ENCODE measurements around the gene CALB2.

Gene CALB2

GRCh38 chr16:71387045-71387871 is 28.7 kb downstream of the CALB2 start:
- no peak for DNase-seq (ENCODE audit: low spot score)

GRCh38 chr16:71389330-71389729 is 30.8 kb downstream of the CALB2 start:
- DNase-seq (ENCODE audit: low spot score), result no peak

DNA sequence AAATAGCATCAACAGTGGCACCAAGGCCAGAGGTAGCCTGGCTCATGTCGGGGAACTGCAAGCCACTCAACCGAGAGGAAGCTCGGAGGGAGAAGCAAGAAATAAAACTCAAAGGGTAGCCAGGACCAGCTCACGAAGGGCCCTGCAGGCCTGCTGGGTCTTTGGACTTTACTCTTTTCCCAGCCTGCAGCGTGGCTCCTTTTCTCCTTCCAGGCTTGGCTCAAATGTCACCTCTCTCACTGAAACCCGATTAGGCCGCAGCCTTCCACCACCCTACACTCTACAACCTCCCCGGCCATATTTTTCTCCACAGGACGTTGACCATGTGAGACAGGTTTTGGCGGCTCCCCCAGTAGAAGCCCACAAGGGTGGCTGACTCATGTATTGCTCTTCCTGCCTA is 38.1 kb downstream of the CALB2 start:
- no peak for DNase-seq (ENCODE audit: low spot score)

DNA sequence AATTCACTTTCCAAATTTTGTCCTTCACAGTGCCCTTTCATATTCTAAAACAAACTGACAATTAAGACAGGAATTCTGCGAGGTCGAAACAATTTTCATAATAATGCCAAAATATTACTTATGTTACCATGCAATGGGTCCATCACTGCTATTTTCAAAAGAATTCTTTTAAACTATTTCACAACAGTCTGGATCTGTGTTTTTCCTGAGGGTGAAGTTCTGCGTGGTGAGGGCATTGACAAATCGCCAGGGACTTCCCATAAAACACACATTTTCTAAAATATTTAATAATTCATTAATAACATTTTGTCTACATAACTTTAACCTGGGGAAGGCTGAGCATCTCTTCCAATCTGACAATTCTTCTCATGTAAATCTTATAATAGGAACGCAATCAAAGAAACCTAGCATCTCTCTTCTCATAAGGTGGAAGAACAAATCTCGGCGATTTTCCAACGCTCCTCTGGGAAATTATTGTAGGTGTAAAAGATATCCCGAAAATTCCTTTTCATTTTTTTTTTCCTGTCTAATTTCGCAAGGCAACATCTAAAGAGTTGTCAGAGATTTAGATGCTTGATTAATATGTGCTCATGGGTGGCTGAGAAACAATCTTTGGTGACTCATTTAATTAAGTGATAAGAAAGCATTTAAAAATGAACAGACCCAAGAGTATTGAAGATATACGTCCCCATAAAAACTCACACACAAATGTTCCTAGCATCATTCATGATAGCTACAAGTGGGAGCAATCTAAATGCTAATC is 41.5 kb downstream of the CALB2 start:
- DNase-seq (ENCODE audit: low spot score), result no peak

- no peak for DNase-seq (ENCODE audit: low spot score)
These were observed 43.5 kb downstream of the CALB2 start for GRCh38 chr16:71402007-71402406.

DNA sequence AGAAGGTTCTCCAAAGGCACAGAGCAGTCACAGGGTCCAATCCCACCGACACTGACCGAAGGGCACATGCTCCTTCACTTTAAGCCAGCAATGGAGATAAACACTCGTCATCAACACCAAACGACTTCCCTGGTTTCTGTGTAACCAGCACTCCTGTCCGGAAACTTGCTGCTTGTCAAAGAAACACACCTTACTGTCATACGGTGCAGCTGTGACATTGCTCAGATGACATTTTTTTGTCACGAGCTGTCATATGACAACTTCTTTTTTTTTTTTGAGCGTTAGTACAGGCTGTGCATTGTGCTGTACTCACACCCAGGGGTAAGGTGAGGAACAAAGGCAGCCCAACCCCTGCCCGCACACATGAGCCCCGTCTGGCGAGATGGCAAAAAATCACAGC is 44.2 kb downstream of the CALB2 start:
- no peak for DNase-seq (ENCODE audit: low spot score)

DNA sequence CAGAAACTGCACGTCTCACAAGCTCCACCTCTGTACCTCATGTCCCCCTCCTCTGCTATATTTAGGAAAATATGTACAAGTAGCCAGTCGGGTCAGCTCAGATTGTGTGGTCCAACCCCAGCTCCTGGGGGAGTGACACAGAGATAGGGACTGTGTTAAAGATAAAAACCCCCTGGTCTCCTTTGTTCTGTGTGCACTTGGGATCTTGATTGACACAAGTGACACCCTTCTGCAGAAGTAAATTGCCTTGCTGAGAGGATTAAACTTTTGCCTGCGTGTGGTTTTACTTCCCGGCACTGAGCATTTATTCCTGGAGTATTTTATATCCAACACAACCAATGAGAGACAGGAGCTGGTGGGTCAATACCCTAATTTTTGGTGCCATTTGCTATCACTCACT is 45.8 kb downstream of the CALB2 start:
- DNase-seq (ENCODE audit: low spot score), result no peak

DNA sequence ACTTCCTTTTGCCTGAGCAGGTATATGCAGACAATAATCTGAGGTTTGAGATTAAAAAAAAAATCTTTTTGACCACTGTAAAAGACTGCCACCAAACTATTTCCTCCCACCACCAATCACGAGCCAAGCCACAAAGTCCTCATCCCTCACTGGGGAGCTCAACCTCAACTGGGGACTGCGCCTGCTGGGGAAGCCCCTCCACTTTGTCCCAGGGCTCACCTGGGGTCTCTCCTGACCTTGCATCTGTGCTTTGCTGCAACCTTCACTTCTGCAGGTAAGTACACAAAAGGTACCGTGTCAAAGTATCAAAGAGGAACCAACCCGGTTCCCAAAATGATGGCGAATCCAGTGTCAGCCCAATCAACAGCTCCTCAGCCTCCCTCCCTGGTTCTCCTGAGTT is 47.8 kb downstream of the CALB2 start:
- DNase-seq (ENCODE audit: low spot score), result no peak

DNA sequence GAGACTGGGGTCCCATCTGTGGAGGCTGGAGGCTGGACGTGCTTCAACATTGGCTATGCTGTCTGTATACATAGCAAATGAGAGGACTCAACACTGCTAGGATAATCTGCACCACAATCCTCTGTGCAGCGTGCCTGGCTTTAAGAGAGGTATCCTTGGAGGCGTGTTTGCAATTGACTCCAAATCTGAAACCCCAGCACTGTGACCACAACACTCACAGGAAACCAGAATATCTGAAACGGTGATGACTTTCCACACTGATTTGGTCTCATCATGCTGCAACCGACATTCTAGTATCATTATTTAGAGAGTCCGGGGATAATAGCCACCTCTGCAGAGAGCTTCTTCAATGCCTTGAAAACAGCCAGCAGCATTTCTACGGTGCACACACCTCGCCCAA is 48.2 kb downstream of the CALB2 start:
- no peak for DNase-seq (ENCODE audit: low spot score)

- DNase-seq (ENCODE audit: low spot score), result no peak
These were observed 49.2 kb downstream of the CALB2 start for GRCh38 chr16:71407731-71408130.

DNA sequence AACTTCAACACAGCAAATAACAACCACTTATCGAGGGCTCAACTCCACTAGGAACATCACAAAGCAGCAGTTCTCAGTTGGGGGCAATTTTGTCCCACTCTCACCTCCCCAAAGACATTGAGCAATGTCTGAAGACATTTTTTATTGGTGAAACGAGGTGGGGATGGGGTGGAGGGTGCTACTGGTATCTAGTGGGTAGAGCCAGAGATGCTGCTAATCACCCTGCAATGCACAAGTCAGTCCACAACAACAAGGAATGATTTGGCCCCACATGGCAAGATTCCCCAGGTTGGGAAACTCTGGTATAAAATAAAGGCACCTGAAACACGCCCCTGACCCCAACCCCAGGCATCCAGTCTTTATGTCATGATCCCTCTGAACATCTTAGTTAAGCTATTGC is 50.0 kb downstream of the CALB2 start:
- DNase-seq (ENCODE audit: low spot score), result no peak

GRCh38 chr16:71409011-71409775 is 50.7 kb downstream of the CALB2 start:
- DNase-seq (ENCODE audit: low spot score), result no peak

DNA sequence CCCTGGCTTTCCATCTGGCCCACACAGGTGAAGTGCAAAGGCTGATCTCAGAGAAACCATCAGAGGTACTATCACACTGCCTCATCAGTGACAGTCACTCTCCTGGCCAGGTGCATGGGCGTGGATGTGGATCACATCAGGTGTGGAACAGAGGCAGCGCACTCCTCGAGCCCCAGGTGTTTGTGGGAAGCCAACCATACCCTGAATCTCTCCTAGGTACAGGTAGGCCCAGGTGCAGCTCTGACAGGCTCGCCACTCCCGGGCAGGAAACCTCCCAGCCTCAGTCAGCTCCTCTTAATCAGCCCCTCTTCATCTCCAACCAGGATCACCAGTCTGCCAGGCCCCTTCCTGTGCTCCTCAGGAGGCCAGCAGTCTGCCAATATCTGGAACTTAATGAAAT is 51.6 kb downstream of the CALB2 start:
- DNase-seq (ENCODE audit: low spot score), result no peak

GRCh38 chr16:71412270-71413160 is 54.0 kb downstream of the CALB2 start:
- peak; percentile 69 for DNase-seq (ENCODE audit: low spot score)

- no peak for DNase-seq (ENCODE audit: low spot score)
These were observed 54.8 kb downstream of the CALB2 start for GRCh38 chr16:71413341-71413740.

DNA sequence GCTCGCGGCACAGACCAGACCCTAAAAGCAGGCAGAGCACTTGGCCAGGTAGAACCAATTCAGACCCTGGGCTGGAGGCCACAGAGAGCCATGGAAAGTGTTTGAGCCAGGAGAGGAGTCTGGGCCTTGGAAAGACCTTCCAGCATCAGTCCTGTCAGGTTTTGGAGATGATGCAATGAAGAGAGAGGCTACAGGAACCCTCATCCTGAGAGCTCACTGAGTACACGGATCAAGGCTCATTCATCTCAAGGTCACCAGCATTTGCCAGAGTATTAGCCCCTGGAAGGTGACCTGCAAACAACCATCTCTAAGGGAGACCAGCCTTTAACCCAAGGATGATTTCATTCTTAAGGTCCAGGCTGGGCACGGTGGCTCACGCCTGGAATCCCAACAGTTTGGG is 55.5 kb downstream of the CALB2 start:
- no peak for DNase-seq (ENCODE audit: low spot score)

GRCh38 chr16:71421911-71422310 is 63.4 kb downstream of the CALB2 start:
- peak; percentile 28 for DNase-seq (ENCODE audit: low spot score)

DNA sequence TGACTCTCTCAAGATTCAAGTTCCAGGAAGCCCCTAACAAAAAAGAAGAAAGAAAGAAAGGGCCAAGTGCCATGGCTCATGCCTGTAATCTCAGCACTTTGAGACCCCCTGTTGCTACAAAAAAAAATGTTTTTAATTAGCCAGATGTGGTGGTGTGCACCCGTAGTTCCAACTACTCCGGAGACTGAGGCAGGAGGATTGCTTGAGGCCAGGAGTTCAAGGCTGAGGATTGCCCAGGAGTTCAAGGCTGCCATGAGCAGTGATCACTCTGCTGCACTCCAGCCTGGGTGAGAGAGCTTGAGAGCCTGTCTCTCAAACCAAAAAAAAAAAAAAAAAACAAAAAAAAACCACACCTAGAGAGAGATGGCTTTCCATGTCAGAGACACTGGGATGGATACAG is 64.5 kb downstream of the CALB2 start:
- no peak for DNase-seq (ENCODE audit: low spot score)

DNA sequence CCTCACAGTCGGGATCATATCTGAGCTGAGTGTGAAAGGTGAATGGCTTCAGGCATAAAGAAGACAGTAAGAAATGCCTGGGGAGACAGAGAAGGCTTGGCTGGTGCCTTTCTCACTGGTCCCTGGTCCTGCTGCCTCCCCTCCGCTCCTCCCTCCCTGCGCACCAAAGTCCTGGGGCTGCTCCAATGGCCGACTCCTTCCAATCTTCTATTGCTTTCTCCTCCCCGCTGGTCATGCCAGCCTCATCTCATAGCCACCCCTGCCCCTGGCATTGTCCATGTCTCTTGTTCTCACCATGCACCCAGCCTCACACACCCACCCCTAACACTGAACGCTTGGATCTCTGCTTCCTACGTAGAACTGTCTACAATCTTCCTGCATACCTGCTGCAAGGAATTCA is 65.3 kb downstream of the CALB2 start:
- DNase-seq (ENCODE audit: low spot score), result no peak

DNA sequence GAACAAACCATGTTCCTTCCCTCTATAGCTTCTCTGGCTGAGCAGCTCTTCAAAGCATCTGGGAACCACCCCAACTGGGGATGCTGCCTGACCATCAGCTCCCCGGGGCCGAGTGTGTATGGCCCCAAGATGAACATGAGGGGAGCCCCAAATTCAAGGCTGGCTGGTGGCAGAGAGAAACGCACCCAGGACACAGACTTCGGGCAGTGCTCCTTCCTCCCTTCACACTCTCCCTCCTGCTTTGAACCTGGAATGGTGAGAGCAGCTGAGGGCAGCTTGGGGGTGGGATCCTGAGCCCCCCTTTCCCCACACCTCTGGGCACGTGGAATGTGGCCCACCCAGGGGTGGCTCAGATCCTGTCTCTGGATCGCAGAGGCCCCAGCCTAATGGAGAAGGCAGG is 66.1 kb downstream of the CALB2 start:
- no peak for DNase-seq (ENCODE audit: low spot score)

GRCh38 chr16:71425746-71426068 is 67.2 kb downstream of the CALB2 start:
- no peak for DNase-seq (ENCODE audit: low spot score)

Data from SK-N-DZ (cell line).